Fibroblast of skin of abdomen (primary cell): ENCODE data around the gene LLGL2.
A peak's percentile ranks its signal among the peaks of the same experiment; 100 is the strongest.

Source experiments
- DNase-seq: peaks from one replicate; pipeline ENCODE4 v3.0.0-alpha.2; 2013

Gene LLGL2

GRCh38 chr17:75552425-75553294 is 27.2 kb downstream of the LLGL2 start:
- DNase-seq = peak; percentile 60

DNA sequence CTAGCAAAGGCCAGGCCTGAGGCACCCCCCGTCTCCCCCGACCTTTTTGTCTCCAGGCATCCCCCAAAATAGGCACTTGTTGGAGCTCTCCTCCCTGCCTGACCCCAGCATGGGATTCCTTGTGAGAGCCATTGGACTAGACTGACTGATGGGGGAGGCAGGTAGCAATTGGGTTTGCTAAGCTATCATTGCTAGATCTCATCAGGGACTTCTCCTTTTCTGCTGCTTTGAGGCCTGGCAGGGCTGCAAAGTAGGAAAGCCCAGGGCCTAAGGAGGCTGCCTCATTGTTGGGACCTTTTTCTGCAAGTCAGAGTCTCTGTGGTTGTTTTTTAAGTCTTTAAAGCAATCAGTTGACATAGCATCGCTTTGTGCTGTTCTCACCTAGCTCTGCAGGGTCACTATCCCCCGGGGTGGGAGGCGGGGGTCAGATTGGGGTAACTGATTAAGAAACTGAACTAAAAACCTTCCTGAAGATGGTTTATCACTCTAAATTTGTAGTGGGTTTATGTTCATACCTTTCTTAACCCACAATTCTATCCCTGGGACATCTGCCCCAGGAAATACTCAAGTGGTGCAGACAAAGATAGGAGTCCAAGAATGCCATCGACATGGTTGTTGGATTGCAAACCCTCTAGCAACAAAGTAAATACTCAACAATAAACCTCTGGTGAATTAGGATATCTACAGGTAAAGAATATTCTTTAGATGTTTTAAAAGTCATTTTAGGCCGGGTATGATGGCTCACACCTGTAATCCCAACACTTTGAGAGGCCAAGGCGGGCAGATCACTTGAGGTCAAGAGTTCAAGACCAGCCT is 28.0 kb downstream of the LLGL2 start:
- DNase-seq = no peak

DNA sequence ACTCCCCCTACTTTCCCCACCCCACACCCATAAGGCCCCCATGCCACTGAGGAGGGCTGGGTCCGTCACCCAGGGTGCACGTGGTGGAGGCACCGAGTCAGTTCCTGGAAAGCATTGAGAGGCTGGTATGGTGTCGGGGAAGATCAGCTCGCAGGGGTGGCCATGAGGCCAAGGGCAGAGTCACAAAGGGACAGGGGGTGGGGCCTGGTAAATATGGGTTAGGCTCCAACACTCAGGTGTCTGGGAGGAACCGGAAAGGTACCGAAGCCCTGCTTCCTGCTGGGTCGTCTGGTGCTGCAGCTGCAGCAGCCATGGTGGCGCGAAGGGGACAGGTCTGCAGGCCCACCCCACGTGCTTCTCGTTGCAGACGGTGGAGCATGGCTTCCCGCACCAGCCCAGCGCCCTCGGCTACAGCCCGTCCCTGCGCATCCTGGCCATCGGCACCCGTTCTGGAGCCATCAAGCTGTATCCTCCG is 30.2 kb downstream of the LLGL2 start:
- no peak for DNase-seq

GRCh38 chr17:75557075-75557851 is 31.8 kb downstream of the LLGL2 start:
- no peak for DNase-seq

DNA sequence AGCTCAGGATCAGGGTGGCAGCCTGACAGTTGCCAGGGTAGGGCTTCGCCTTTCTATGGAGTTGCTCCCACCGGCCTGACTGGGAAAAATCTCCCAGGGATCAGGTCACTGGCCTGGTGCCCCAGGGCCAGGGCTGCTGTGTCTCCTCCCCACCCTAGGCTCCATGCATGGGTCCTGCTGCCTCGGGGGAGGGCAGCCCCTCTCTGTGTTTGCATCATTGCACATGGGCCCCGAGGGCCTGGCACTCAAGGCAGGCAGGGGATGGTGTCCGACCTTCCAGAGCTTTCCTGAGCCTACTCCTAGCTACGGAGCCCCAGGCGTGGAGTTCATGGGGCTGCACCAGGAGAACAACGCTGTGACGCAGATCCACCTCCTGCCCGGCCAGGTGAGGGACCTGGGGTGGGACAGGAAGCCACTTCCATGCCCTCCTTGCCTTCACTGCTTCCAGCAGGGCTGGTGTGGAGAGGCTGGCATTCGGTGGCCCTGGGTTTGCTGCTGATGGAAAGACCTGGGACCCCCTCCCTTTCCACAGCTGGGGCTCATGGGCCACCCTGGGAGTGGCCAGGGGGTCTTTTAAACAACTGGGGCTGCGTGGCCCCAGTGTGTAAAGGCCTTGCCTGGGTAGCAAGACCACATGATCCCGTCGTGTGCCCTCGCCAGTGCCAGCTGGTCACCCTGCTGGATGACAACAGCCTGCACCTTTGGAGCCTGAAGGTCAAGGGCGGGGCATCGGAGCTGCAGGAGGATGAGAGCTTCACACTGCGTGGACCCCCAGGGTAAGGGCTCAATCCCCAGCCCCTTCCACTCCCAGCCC is 32.6 kb downstream of the LLGL2 start:
- no peak for DNase-seq

GRCh38 chr17:75558666-75559530 is 33.4 kb downstream of the LLGL2 start:
- no peak for DNase-seq

DNA sequence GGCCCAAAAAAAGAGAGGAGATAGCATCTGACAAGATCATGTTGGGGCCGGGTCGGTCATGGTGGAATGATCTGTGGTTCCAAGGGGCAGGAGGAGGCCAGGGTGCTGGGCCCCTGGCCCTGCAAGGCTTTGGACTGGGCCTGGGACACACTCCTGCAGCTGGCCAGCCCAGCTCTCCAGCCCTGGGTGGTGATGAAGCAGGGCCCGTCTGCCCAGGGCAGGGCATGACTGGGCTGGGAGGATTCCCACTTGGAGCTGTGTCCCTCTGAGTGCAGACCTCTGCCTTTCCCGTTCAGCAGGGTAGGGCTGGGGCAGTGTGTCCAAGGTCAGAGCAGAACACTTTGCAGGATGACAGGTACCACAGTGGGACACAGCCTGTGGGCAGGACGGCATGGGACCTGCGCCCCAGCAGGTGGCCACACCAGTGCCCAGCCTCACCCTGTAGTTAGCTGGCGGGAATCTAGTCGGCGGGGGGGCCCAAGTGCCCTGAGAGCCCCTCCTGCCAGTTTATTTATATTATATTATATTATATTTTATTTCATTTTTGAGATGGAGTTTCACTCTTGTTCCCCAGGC is 34.5 kb downstream of the LLGL2 start:
- no peak for DNase-seq

DNA sequence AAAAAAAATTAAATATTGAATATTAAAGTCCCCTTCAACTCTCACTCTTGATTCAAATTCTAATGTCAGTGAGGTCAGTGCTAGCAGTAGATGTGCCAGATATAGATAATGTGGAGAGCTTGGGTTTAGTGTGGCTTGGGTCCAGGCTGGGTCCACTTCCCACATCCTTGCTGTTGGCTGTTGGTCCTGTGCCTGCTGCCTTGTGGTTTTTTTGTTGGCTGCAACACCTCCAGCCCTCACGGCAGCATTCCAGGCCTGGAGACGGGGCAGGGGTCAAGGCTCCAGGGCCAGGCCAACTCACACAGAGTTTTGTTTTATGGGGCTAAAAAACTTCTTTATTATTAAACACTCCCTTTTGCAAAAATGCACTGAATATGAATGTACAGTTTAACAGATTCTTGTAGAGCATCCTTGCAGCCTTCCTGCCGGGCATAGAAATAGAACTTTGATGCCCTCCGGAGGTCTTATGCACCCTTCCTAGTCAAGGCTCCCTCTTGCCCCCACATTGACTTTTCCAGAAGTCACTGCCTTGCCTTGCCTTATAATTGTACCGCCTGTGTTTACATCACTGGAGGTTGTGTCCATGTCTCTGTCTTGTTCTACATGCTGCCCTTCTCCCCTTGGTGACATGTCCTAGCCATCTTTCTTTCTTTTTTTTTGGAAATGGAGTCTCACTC is 36.6 kb downstream of the LLGL2 start:
- no peak for DNase-seq

DNA sequence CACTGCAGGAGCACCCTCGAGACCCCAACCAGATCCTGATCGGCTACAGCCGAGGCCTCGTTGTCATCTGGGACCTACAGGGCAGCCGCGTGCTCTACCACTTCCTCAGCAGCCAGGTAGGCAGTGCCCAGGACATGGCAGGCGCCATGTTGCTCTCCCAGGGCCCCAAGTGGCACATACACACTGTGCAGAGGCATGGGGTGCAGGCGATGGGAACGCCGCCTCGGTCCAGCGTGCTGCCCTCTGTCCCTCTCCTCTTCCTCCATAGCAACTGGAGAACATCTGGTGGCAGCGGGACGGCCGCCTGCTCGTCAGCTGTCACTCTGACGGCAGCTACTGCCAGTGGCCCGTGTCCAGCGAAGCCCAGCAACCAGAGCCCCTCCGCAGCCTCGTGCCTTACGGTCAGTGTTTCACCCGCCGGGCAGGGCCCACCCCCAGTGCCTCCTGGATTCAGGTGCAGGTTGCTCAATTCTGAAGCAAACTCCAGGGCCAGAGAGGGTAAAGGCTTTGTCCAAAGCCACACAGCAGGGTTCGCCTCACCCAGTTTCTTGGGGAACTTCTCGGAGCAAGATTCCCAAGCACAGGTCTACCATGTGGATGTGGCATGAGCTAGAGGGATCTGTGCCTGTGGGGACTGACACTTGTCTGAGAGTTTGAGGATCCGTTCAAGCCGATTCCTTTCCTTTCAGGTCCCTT is 37.7 kb downstream of the LLGL2 start:
- DNase-seq = no peak

- DNase-seq = no peak
Measured at GRCh38 chr17:75564195-75564594, 38.7 kb downstream of the LLGL2 start.

DNA sequence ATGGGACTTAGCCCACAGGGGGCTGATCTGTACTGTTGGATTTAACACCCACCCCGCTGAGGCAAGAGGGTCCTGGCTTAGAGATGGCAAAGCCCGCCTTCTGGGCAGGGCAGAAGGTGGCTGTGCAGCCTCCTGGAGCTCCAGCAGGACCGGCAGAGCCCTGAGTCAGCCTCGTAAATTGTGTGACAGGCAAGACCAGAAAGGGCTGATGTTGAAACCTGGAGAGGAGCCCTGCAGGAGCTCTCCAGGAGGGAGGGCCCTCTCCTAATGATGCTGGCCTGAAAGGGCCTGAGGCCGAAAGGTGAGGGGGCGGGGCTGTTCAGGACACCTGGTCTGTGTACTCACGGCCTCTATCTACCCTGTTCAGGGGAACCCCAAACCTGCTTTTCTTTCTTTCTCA is 39.6 kb downstream of the LLGL2 start:
- DNase-seq = no peak

DNA sequence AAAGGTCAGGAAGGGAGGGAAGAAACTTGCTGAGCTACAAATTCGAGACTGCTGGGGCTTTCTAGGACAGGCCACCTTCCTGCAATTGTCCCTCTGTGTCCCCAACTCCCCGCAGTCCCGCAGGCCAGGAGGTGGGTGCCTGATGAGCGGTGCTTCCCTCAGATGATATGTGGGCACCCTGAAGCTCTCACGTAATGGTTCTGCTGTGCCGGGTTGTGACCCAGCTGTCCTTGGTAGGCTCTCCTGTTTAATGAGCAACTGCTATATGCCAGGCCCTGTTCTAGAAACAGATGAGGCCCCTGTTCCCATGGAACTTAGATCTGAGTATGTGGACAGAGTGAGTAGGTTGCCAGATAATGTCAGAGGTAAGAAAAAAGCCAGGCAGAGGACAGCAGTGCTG is 40.1 kb downstream of the LLGL2 start:
- DNase-seq = no peak

GRCh38 chr17:75566416-75566815 is 40.9 kb downstream of the LLGL2 start:
- DNase-seq = no peak

DNA sequence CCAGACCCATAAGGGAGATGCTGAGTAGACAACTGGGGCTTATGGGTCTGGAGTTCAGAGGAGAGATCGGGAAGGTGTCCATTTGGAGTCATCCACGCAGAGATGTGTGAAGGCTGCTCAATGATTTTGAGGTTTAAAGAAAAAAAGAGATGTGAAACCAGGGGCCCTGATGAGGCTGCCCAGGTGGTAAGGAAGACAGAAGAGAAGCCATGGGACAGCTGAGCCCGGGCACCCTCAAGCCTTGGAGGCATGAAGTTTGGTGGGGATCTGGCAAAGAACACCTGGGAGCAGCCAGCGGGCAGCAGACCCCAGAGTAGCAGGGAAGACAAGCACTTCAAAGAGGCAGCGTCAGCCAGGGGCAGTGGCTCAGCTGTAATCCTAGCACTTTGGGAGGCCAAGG is 41.3 kb downstream of the LLGL2 start:
- DNase-seq = no peak

DNA sequence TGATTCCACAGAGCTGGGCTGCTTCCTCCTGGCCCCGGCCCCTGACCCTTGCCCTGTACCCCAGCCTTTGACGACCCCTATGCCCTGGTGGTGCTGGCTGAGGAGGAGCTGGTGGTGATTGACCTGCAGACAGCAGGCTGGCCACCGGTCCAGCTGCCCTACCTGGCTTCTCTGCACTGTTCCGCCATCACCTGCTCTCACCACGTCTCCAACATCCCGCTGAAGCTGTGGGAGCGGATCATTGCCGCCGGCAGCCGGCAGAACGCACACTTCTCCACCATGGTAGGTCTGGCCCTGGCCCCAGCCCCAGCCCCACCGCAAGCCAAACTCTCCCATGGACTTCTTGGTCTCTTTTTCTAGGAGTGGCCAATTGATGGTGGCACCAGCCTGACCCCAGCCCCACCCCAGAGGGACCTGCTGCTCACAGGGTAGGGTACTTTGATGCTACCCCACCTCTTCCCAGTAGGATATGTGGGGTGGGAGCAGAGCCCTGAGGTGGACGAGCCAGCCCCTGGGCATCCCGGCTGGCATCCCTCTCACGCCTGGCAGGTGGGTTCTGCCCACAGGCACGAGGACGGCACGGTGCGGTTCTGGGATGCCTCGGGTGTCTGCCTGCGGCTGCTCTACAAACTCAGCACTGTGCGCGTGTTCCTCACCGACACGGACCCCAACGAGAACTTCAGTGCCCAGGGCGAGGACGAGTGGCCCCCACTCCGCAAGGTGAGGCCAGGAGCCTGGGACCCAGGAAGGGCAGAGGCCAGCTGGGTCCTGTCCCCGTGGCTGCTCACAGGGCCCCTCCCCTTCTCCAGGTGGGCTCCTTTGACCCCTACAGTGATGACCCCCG is 43.1 kb downstream of the LLGL2 start:
- DNase-seq = no peak

GRCh38 chr17:75570034-75570676 is 44.7 kb downstream of the LLGL2 start:
- DNase-seq = no peak

GRCh38 chr17:75570772-75571171 is 45.3 kb downstream of the LLGL2 start:
- DNase-seq = no peak
